H9 (cell line): ENCODE measurements around the gene HOXC10. TPM values are rescaled to one million over a fixed set of nuclear protein-coding genes. Genes with fewer than 3 reads are reported as not detected.

ENCODE experiments used
- DNase-seq: peaks from one replicate; pipeline ENCODE4 v3.0.0-alpha.2; 2017
- H2AFZ ChIP-seq: one replicate; pipeline ENCODE4 v1.6.1; 2013; ENCODE audit warnings: mild to moderate bottlenecking, low read length, control low read depth, moderate library complexity
- H2AK5ac ChIP-seq: 2 replicates; pipeline ENCODE4 v1.6.1; 2013; ENCODE audit warnings: low read length, control low read depth, mixed read lengths; ENCODE audit not compliant: insufficient read length
- H2BK120ac ChIP-seq: one replicate; pipeline ENCODE4 v1.6.1; 2013; ENCODE audit warnings: low read depth, mild to moderate bottlenecking, low read length, control low read depth, inconsistent platforms; ENCODE audit not compliant: poor library complexity, severe bottlenecking
- H2BK12ac ChIP-seq: 2 replicates; pipeline ENCODE4 v1.6.1; 2013; ENCODE audit warnings: low read length, control low read depth, mixed read lengths, low read depth; ENCODE audit not compliant: insufficient read length
- H2BK15ac ChIP-seq: 2 replicates; pipeline ENCODE4 v1.6.1; 2013; ENCODE audit warnings: low read depth, low read length, control low read depth
- H2BK20ac ChIP-seq: one replicate; pipeline ENCODE4 v1.6.1; 2013; ENCODE audit warnings: low read depth, mild to moderate bottlenecking, low read length, control low read depth, inconsistent platforms; ENCODE audit not compliant: poor library complexity, severe bottlenecking
- H2BK5ac ChIP-seq: 2 replicates; pipeline ENCODE4 v1.6.1; 2013; ENCODE audit warnings: low read length, control low read depth, mixed read lengths; ENCODE audit not compliant: insufficient read length
- H3K14ac ChIP-seq: 2 replicates; pipeline ENCODE4 v1.6.1; 2013; ENCODE audit warnings: low read length, control low read depth; ENCODE audit not compliant: insufficient read depth
- H3K18ac ChIP-seq: 2 replicates; pipeline ENCODE4 v1.6.1; 2013; ENCODE audit warnings: low read depth, mild to moderate bottlenecking, mixed read lengths, low read length, control low read depth; ENCODE audit not compliant: insufficient read length
- H3K23ac ChIP-seq: 2 replicates; pipeline ENCODE4 v1.6.1; 2013; ENCODE audit warnings: low read length, control low read depth, mixed read lengths, low read depth; ENCODE audit not compliant: insufficient read length
- H3K23me2 ChIP-seq: 2 replicates; pipeline ENCODE4 v1.6.1; 2013; ENCODE audit warnings: low read depth, mild to moderate bottlenecking, mixed read lengths, low read length, control low read depth; ENCODE audit not compliant: insufficient read length, poor library complexity, severe bottlenecking
- H3K27ac ChIP-seq: 2 replicates; pipeline ENCODE4 v1.5.1; 2013; ENCODE audit warnings: low read length, control low read depth, mixed read lengths, low read depth; ENCODE audit not compliant: insufficient read length
- H3K27me3 ChIP-seq: 2 replicates; pipeline ENCODE4 v1.6.1; 2013; ENCODE audit warnings: low read length, control low read depth, inconsistent platforms; ENCODE audit not compliant: insufficient read depth
- H3K4ac ChIP-seq: 2 replicates; pipeline ENCODE4 v1.6.1; 2013; ENCODE audit warnings: low read depth, mild to moderate bottlenecking, control low read depth, inconsistent platforms, low read length, moderate library complexity
- H3K4me1 ChIP-seq: 2 replicates; pipeline ENCODE4 v1.6.1; 2013; ENCODE audit warnings: low read length, control low read depth, inconsistent platforms; ENCODE audit not compliant: insufficient read depth
- H3K4me2 ChIP-seq: 2 replicates; pipeline ENCODE4 v1.6.1; 2013; ENCODE audit warnings: low read length, control low read depth, mixed read lengths; ENCODE audit not compliant: insufficient read length, insufficient read depth
- H3K56ac ChIP-seq: 2 replicates; pipeline ENCODE4 v1.6.1; 2013; ENCODE audit warnings: low read depth, mild to moderate bottlenecking, mixed read lengths, low read length, control low read depth; ENCODE audit not compliant: insufficient read length
- H3K79me1 ChIP-seq: 2 replicates; pipeline ENCODE4 v1.6.1; 2013; ENCODE audit warnings: low read depth, mild to moderate bottlenecking, moderate library complexity, low read length, control low read depth, inconsistent platforms; ENCODE audit not compliant: insufficient read depth, poor library complexity, severe bottlenecking
- H3K79me2 ChIP-seq: 2 replicates; pipeline ENCODE4 v1.6.1; 2013; ENCODE audit warnings: low read length, control low read depth, inconsistent platforms; ENCODE audit not compliant: insufficient read depth
- H3K9ac ChIP-seq: 2 replicates; pipeline ENCODE4 v1.6.1; 2013; ENCODE audit warnings: low read length, control low read depth, mixed read lengths; ENCODE audit not compliant: insufficient read length; ENCODE audit errors: extremely low read depth
- H3K9me3 ChIP-seq: one replicate; pipeline ENCODE4 v1.6.1; 2013; ENCODE audit warnings: low read depth, low read length, inconsistent platforms; ENCODE audit not compliant: control insufficient read depth
- H3T11ph ChIP-seq: one replicate; pipeline ENCODE4 v1.6.1; 2013; ENCODE audit warnings: mild to moderate bottlenecking, low read length, control low read depth, inconsistent platforms
- H4K20me1 ChIP-seq: one replicate; pipeline ENCODE4 v1.6.1; 2013; ENCODE audit not compliant: control insufficient read depth, insufficient read length, insufficient read depth
- H4K5ac ChIP-seq: 2 replicates; pipeline ENCODE4 v1.6.1; 2013; ENCODE audit warnings: low read depth, mild to moderate bottlenecking, mixed read lengths, low read length, control low read depth; ENCODE audit not compliant: insufficient read length
- H4K8ac ChIP-seq: replicated peaks from 2 replicates; pipeline ENCODE4 v1.6.1; 2013; ENCODE audit warnings: low read length, control low read depth, mixed read lengths, low read depth; ENCODE audit not compliant: insufficient read length
- H4K91ac ChIP-seq: 2 replicates; pipeline ENCODE4 v1.6.1; 2013; ENCODE audit warnings: low read depth, mild to moderate bottlenecking, moderate library complexity, mixed read lengths, low read length, control low read depth; ENCODE audit not compliant: insufficient read length
- H3K27ac Mint-ChIP-seq, 3 experiments: 2 replicates in 2 of 3; 3 replicates in 1 of 3; pipeline ENCODE4 v1.8.0; 2020 to 2021; ENCODE audit warnings: mixed read lengths in 3 of 3, mild to moderate bottlenecking in 1 of 3, moderate library complexity in 1 of 3
- H3K27me3 Mint-ChIP-seq: 2 replicates; pipeline ENCODE4 v1.8.0; 2021; ENCODE audit warnings: low read depth, mild to moderate bottlenecking, moderate library complexity, mixed read lengths
- H3K36me3 Mint-ChIP-seq, 3 experiments: 2 replicates in 2 of 3; 3 replicates in 1 of 3; pipeline ENCODE4 v1.8.0; 2020 to 2021; ENCODE audit warnings: low read depth in 3 of 3, mixed read lengths in 3 of 3; ENCODE audit not compliant: insufficient read depth in 1 of 3
- H3K4me1 Mint-ChIP-seq, 2 experiments: 2 replicates each; pipeline ENCODE4 v1.8.0; 2020; ENCODE audit warnings: mixed read lengths in 2 of 2
- H3K4me3 Mint-ChIP-seq, 2 experiments: 2 replicates in 1 of 2; 3 replicates in 1 of 2; pipeline ENCODE4 v1.8.0; 2020 to 2021; ENCODE audit warnings: mild to moderate bottlenecking in 2 of 2, mixed read lengths in 2 of 2, moderate library complexity in 1 of 2
- H3K9me3 Mint-ChIP-seq, 2 experiments: 2 replicates in 1 of 2; 3 replicates in 1 of 2; pipeline ENCODE4 v1.8.0; 2020; ENCODE audit warnings: mild to moderate bottlenecking in 2 of 2, mixed read lengths in 2 of 2, moderate library complexity in 1 of 2
- CTCF ChIP-seq: fragments of 200-600 bp; sonication (generic); conservative IDR thresholded peaks from 3 replicates; pipeline ENCODE4 v1.8.0; 2021; ENCODE audit warnings: antibody characterized with exemption, mild to moderate bottlenecking
- WGBS: extraction: QIAGEN DNeasy Blood & Tissue Kit; methylation state at CpG from one replicate; pipeline ENCODE4 v1.1.7; 2013; ENCODE audit warnings: missing lambda C conversion rate, low lambda C conversion rate, mixed read lengths; ENCODE audit not compliant: insufficient read length; ENCODE audit errors: extremely low coverage; 5-methylcytosine and 5-hydroxymethylcytosine counted together
- total RNA-seq: library from RNA; stranded (reverse); gene quantifications from 2 replicates; pipeline ENCODE4 v1.2.1, GENCODE V29; 2021

The HOXC10 gene
- total RNA-seq, 1 experiment from 2014 or later = not detected

- H2AK5ac ChIP-seq = no peak overlapping the region
- peaks cover 10 to 18% of the 10 kb centered on the region in 2 experiments for H3K4me1 Mint-ChIP-seq
- no CpG with 5 or more reads among the region's 3 CpGs for WGBS
- H2BK120ac ChIP-seq = no peak overlapping the region
- H3K4ac ChIP-seq = no peak overlapping the region
- H3K27me3 Mint-ChIP-seq = peaks cover 100% of the 10 kb centered on the region
- no peak overlapping the region for H3K4me3 Mint-ChIP-seq
- H2BK12ac ChIP-seq = no peak overlapping the region
- peaks cover 3 to 13% of the 10 kb centered on the region in 2 experiments; a peak in 3 of 5 replicates for H3K9me3 Mint-ChIP-seq
- H3K9me3 ChIP-seq = no peaks in the 10 kb centered on the region
- no peak overlapping the region for H2BK15ac ChIP-seq
- no peak for DNase-seq
- no peak overlapping the region for H2BK5ac ChIP-seq
- peaks cover 0 to 2% (median 0%) of the 10 kb centered on the region in 3 experiments; a peak in 1 of 7 replicates for H3K36me3 Mint-ChIP-seq
- no peaks in the 10 kb centered on the region for H3K23me2 ChIP-seq
- no peaks in the 10 kb centered on the region for H4K20me1 ChIP-seq
- no peak overlapping the region for H3K18ac ChIP-seq
- H2BK20ac ChIP-seq = no peak overlapping the region
- no peak for TF ChIP-seq CTCF
- H3T11ph ChIP-seq = no peak overlapping the region
- H4K91ac ChIP-seq = no peak overlapping the region
- H4K5ac ChIP-seq = no peak overlapping the region
- H3K79me1 ChIP-seq = no peaks in the 10 kb centered on the region
- H4K8ac ChIP-seq = no peak overlapping the region
- H2AFZ ChIP-seq = no peak overlapping the region
- no peaks in the 10 kb centered on the region for H3K4me1 ChIP-seq
- H3K27me3 ChIP-seq = peaks cover 98% of the 10 kb centered on the region
- H3K23ac ChIP-seq = no peak overlapping the region
- H3K14ac ChIP-seq = no peak overlapping the region
- H3K56ac ChIP-seq = no peak overlapping the region
- no peaks in the 10 kb centered on the region for H3K79me2 ChIP-seq
- H3K27ac Mint-ChIP-seq = no peak overlapping the region
- H3K4me2 ChIP-seq = no peak overlapping the region
- H3K27ac ChIP-seq = no peak overlapping the region
- H3K9ac ChIP-seq = no peak overlapping the region
Measured at GRCh38 chr12:54027442-54027786, 42.5 kb downstream of the HOXC10 start.
